CD14-positive monocyte (primary cell): ENCODE measurements around the gene MEG3. TPM values are rescaled to one million over a fixed set of nuclear protein-coding genes. Genes with fewer than 3 reads are reported as not detected.

Experiments
- DNase-seq, 3 donors: peaks; one replicate each; pipeline ENCODE4 v3.0.0-alpha.2; 2011 to 2022
- H2AFZ ChIP-seq: 2 replicates; pipeline ENCODE4 v1.6.0; 2012; ENCODE audit warnings: mild to moderate bottlenecking, low read depth, low read length, inconsistent platforms; ENCODE audit not compliant: insufficient read depth, poor library complexity, severe bottlenecking
- H3K27ac ChIP-seq, 2 donors: 1 replicate in 1 of 2; 2 replicates in 1 of 2; pipeline ENCODE4 v1.5.1; 2012 to 2013; ENCODE audit warnings: low read length in 2 of 2, control low read depth in 1 of 2, inconsistent platforms in 1 of 2, low read depth in 1 of 2, mild to moderate bottlenecking in 1 of 2
- H3K27me3 ChIP-seq, 2 donors: one replicate each; pipeline versions ENCODE4 v1.6.0 to v1.6.1; 2011 to 2013; ENCODE audit warnings: low read length in 2 of 2; ENCODE audit not compliant: control insufficient read depth in 2 of 2, insufficient read depth in 2 of 2
- H3K36me3 ChIP-seq, 2 donors: replicated peaks in 1 of 2; 1 replicate in 1 of 2; 2 replicates in 1 of 2; pipeline versions ENCODE4 v1.5.1 to v1.6.1; 2012 to 2013; ENCODE audit warnings: low read length in 2 of 2, control low read depth in 1 of 2, inconsistent platforms in 1 of 2, mild to moderate bottlenecking in 1 of 2; ENCODE audit not compliant: insufficient read depth in 2 of 2, control insufficient read depth in 1 of 2
- H3K4me1 ChIP-seq, 2 donors: 1 replicate in 1 of 2; 2 replicates in 1 of 2; pipeline versions ENCODE4 v1.5.1 to v1.6.1; 2012 to 2013; ENCODE audit warnings: low read length in 2 of 2, control low read depth in 1 of 2, inconsistent platforms in 1 of 2, mild to moderate bottlenecking in 1 of 2, moderate library complexity in 1 of 2; ENCODE audit not compliant: insufficient read depth in 2 of 2, control insufficient read depth in 1 of 2
- H3K4me2 ChIP-seq: replicated peaks from 2 replicates; pipeline ENCODE3; 2012; ENCODE audit warnings: low read length, moderate library complexity, mild to moderate bottlenecking; ENCODE audit not compliant: poor library complexity, severe bottlenecking; ENCODE audit errors: extremely low read depth
- H3K4me3 ChIP-seq, 3 experiments: fragments of 200-600 bp in 1 of 3; sonication (generic) in 1 of 3; replicated peaks in 1 of 3; 1 replicate in 2 of 3; 2 replicates in 1 of 3; pipeline ENCODE4 v1.5.1; 2011 to 2013; ENCODE audit warnings: low read length in 3 of 3, mild to moderate bottlenecking in 3 of 3, control low read depth in 2 of 3, low read depth in 2 of 3, inconsistent platforms in 1 of 3, moderate library complexity in 1 of 3
- H3K79me2 ChIP-seq: 2 replicates; pipeline ENCODE4 v1.6.0; 2012; ENCODE audit warnings: mild to moderate bottlenecking, control low read depth, inconsistent platforms, low read length, moderate library complexity; ENCODE audit not compliant: insufficient read depth
- H3K9ac ChIP-seq: 2 replicates; pipeline ENCODE4 v1.6.0; 2017; ENCODE audit warnings: low read length, mild to moderate bottlenecking; ENCODE audit not compliant: insufficient read depth, poor library complexity, severe bottlenecking
- H3K9me3 ChIP-seq, 2 donors: replicated peaks in 1 of 2; 1 replicate in 1 of 2; 2 replicates in 1 of 2; pipeline versions ENCODE4 v1.5.1 to v1.6.1; 2012 to 2013; ENCODE audit warnings: low read length in 2 of 2, control low read depth in 1 of 2; ENCODE audit not compliant: control insufficient read depth in 1 of 2, insufficient read depth in 1 of 2
- H4K20me1 ChIP-seq: 2 replicates; pipeline ENCODE4 v1.6.0; 2012; ENCODE audit warnings: mild to moderate bottlenecking, low read length, control low read depth, moderate library complexity; ENCODE audit not compliant: insufficient read depth
- H3K27ac Mint-ChIP-seq, 7 donors: one replicate each; pipeline ENCODE4 v1.8.0; 2020; ENCODE audit warnings: mild to moderate bottlenecking in 7 of 7, mixed read lengths in 7 of 7, moderate library complexity in 6 of 7, inconsistent platforms in 2 of 7
- H3K27me3 Mint-ChIP-seq, 3 donors: one replicate each; pipeline ENCODE4 v1.8.0; 2021 to 2022; ENCODE audit warnings: low read depth in 3 of 3, mild to moderate bottlenecking in 3 of 3, mixed read lengths in 3 of 3, moderate library complexity in 3 of 3, inconsistent platforms in 1 of 3
- H3K36me3 Mint-ChIP-seq, 2 donors: one replicate each; pipeline ENCODE4 v1.8.0; 2020; ENCODE audit warnings: mixed read lengths in 2 of 2, inconsistent platforms in 1 of 2, mild to moderate bottlenecking in 1 of 2
- H3K4me1 Mint-ChIP-seq: one replicate; pipeline ENCODE4 v1.8.0; 2020; ENCODE audit warnings: mild to moderate bottlenecking, mixed read lengths
- H3K4me3 Mint-ChIP-seq, 2 donors: one replicate each; pipeline ENCODE4 v1.8.0; 2020; ENCODE audit warnings: mild to moderate bottlenecking in 2 of 2, mixed read lengths in 2 of 2, moderate library complexity in 1 of 2
- H3K9me3 Mint-ChIP-seq, 7 donors: one replicate each; pipeline ENCODE4 v1.8.0; 2020 to 2022; ENCODE audit warnings: mixed read lengths in 7 of 7, mild to moderate bottlenecking in 6 of 7, moderate library complexity in 6 of 7, inconsistent platforms in 2 of 7
- WGBS: methylation state at CpG from one replicate; pipeline ENCODE4 v1.1.5; 2013; ENCODE audit warnings: missing lambda C conversion rate; ENCODE audit not compliant: insufficient coverage; 5-methylcytosine and 5-hydroxymethylcytosine counted together
- intact Hi-C, 2 donors: fragments of 100-400 bp; cut with micrococcal nuclease; formaldehyde crosslinking; loops; one replicate each; pipeline versions ENCODE4 v1.15.0 to v1.15.1; 2023
- polyA plus RNA-seq, 3 donors: library from polyadenylated mRNA; depleted of rRNA in 1 of 3; unstranded in 2 of 3; stranded (reverse) in 1 of 3; fragments of 300-500 nt in 2 of 3; fragments of >200 nt in 1 of 3; fragmentation: Illumina TruSeq in 2 of 3; gene quantifications; 1 replicate in 2 of 3; 2 replicates in 1 of 3; pipeline ENCODE4 v1.2.3, GENCODE V29; 2012 to 2021
- TF ChIP-seq, protein P1 (sequence below): fragments of 200-600 bp; IDR thresholded peaks from one replicate; pipeline ENCODE4 v1.8.0; 2022; ENCODE audit warnings: antibody characterized with exemption, mild to moderate bottlenecking

MEG3 gene
- polyA plus RNA-seq, 3 donors = 1.7 TPM; not detected in 2

GRCh38 chr14:100846309-100846859, 20.5 kb downstream of the MEG3 start:
- TF ChIP-seq, protein P1, sequence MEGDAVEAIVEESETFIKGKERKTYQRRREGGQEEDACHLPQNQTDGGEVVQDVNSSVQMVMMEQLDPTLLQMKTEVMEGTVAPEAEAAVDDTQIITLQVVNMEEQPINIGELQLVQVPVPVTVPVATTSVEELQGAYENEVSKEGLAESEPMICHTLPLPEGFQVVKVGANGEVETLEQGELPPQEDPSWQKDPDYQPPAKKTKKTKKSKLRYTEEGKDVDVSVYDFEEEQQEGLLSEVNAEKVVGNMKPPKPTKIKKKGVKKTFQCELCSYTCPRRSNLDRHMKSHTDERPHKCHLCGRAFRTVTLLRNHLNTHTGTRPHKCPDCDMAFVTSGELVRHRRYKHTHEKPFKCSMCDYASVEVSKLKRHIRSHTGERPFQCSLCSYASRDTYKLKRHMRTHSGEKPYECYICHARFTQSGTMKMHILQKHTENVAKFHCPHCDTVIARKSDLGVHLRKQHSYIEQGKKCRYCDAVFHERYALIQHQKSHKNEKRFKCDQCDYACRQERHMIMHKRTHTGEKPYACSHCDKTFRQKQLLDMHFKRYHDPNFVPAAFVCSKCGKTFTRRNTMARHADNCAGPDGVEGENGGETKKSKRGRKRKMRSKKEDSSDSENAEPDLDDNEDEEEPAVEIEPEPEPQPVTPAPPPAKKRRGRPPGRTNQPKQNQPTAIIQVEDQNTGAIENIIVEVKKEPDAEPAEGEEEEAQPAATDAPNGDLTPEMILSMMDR = no peak
- DNase-seq = no peak
- Mint-ChIP-seq H3K9me3 (no peaks in the 10 kb centered on the region), H3K27me3 (peaks cover 0 to 2% (median under 1%) of the 10 kb centered on the region in 3 donors), H3K4me1 (no peaks in the 10 kb centered on the region), H3K4me3 (no peak overlapping the region), H3K27ac (no peak overlapping the region), H3K36me3 (no peaks in the 10 kb centered on the region)
- Histone ChIP-seq H3K36me3 (no peaks in the 10 kb centered on the region), H3K27ac (no peak overlapping the region), H2AFZ (no peak overlapping the region), H3K4me2 (no peak overlapping the region), H3K9me3 (no peaks in the 10 kb centered on the region), H4K20me1 (no peaks in the 10 kb centered on the region), H3K27me3 (no peaks in the 10 kb centered on the region), H3K9ac (no peak overlapping the region), H3K4me3 (no peak overlapping the region), H3K4me1 (peaks cover 6 to 8% of the 10 kb centered on the region in 2 donors), H3K79me2 (no peaks in the 10 kb centered on the region)
- WGBS = 99% methylated on average over 7 of the region's 8 CpGs
- intact Hi-C loops = no loop called here

GRCh38 chr14:100849115-100849781, 23.3 kb downstream of the MEG3 start:
- Histone ChIP-seq H3K36me3 (no peaks in the 10 kb centered on the region), H3K4me1 (peaks cover 6 to 8% of the 10 kb centered on the region in 2 donors), H3K27ac (no peak overlapping the region), H2AFZ (peak overlapping the region; percentile 30), H3K9me3 (no peaks in the 10 kb centered on the region), H3K27me3 (no peaks in the 10 kb centered on the region), H3K4me3 (peak overlapping the region in 1 of 3 experiments; percentile 15), H3K79me2 (no peaks in the 10 kb centered on the region), H3K9ac (no peak overlapping the region), H3K4me2 (peak overlapping the region; percentile 39), H4K20me1 (no peaks in the 10 kb centered on the region)
- H3K4me3 Mint-ChIP-seq = no peak overlapping the region
- no peaks in the 10 kb centered on the region for H3K4me1 Mint-ChIP-seq
- no peaks in the 10 kb centered on the region for H3K9me3 Mint-ChIP-seq
- TF ChIP-seq, protein P1 = no peak
- peaks cover 0 to 2% (median 0%) of the 10 kb centered on the region in 3 donors for H3K27me3 Mint-ChIP-seq
- DNase-seq = no peak
- intact Hi-C loops = no loop called here
- no peak overlapping the region for H3K27ac Mint-ChIP-seq
- 8% methylated on average over 6 of the region's 8 CpGs for WGBS
- no peaks in the 10 kb centered on the region for H3K36me3 Mint-ChIP-seq
